CD4-positive, alpha-beta T cell treated with Interleukin-6 at 100 ng/mL for 8 hours (primary cell): Measurements from ENCODE around the gene SARDH.
A peak's percentile ranks its signal among the peaks of the same experiment; 100 is the strongest.

Experiments used
- DNase-seq: peaks from one replicate; pipeline ENCODE4 v3.0.0-alpha.2; 2020; ENCODE audit warnings: mixed read lengths, low spot score

The SARDH gene

DNA sequence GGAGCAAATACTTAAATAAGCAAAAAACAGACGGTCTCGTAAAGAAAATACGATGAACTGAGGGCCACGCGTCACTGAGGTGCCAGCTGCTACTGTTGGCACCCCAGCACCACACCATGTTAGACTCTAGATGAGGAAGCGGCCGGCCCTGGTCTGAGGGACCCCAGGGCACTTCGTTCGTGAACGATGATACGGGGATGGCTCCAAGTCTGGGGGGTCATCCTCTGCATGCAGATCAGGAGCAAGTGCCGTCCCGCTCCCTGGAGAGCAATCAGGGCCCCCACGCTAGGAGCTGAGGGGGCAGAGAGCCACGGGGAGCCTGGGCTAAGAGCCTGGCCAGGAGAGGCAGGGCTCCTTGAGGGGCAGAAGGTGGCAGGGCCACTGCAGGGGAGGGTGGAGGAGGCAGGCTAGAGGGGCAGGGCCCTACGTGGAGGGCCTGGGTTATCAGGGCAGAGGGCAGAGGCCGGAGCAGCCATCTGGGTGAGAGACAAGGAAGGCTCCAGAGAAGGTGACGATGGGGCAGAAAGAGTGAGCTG, 24.1 kb downstream of the SARDH start:
- DNase-seq: no peak

DNA sequence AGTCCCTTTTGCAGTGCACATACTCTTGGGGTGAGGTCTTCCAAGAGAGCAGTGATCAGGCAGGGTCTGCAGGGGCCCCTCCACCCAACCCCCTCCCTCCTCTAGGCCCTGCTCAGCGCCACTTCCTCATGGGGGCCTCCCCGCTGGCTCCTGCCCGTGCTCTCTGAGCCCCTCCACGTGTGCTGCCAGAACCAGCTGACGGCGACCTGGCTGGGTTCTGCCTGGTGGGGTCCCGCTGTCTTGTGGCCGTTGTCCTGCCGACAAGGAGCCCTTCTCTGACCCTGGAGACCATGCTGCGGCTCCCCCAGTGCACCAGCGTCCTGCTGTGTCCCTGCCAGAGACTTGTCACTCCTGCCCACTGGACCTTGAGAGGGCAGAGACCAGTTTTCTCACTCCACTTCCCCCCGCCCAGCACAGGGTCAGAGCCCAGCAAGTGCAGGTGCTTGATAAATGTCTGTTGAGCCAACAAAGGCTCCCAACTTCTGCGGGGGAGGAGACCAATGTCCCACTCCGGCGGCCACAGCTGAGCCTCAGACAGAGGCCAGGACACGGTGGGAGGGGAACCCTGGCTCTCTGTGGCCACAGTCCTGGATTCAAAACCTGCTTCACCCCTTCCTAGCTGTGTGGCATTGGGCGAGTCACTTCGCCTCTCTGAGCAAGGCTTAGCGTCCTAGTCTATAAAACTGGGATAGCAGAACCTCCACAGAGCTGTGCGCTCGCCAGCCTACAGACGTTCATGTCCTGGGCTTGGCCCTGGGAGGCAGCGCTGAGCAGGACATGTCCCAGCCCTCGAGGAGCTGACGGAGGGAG, 24.8 kb downstream of the SARDH start:
- DNase-seq: no peak

DNA sequence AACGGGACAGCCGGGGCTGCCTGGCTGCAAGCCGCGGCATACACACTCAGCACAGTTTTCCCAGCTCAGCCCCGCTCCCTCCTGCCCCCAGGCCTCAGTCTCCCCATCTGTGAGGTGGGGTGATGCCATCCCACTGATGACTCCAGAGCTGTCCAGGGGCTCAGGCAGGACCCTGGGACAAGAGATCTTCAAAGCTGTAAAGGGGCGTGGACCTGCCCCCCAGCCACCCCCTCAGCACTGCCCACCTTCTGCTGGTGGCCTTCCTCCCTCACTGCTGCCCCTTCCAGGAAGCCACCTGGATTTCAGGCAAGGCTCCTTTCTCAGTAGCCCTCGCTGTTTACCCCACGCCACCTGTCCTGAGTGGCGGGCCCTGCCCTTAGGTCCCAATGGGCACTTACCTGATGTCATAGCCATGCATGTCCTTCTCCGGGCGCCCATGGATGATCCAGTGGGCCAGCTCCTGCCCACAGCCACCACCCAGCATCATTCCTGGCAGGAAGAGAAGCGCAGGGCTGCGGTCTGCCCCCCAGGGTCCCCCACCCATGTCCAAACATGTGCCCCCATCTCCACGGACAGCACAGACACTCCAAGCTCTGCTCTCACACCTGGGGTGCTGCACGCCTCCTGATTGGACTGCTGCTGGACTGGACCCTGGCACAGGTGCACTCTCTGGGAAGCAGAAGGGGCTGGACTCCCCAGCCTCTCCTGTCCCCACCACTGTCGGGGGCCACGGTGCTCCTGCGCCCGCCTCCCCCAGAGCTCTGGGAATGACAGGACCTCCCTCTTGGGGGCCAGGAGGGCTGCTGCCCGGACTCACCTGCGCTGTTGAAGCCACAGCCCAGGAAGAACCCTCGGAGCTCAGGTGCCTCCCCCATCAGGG, 25.7 kb downstream of the SARDH start:
- DNase-seq: no peak

DNA sequence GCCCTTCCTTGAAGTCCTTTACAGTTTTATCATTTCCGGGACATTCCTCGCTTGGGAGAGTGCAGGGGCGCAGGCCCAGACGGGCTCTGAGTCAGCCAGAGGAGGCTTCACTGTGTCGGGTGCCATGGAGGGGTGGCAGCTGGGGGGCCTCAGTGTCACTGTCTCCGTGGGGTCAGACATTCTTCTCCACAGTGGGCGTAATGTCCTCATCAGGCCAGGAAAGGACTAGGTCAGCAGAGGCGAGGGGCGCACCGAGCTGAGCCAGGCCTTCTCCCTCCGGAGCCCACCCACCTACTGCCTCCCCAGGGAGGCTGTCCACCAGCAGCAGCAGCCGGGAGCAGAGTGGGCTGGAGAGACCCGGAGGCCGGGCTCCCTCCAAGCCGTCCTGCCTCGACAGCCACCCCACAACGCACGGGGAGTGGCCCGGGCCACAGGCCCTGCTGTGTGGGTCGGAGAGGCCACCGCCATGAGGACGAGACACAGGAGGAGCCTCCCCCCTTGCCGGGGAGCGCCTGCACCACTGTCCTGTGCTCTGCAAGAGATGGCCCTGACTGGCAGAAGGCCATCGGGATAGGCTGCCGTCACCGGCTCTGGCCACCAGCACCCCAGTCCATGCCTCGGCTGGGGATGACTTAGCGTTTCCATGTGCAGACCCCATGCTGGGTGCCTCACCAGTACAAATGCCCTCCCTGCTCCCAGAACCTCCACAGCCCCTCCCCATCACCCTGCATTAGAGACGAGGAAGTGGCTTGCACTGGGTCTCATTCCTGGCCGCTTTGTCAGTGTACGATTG, 26.5 kb downstream of the SARDH start:
- DNase-seq: no peak

DNA sequence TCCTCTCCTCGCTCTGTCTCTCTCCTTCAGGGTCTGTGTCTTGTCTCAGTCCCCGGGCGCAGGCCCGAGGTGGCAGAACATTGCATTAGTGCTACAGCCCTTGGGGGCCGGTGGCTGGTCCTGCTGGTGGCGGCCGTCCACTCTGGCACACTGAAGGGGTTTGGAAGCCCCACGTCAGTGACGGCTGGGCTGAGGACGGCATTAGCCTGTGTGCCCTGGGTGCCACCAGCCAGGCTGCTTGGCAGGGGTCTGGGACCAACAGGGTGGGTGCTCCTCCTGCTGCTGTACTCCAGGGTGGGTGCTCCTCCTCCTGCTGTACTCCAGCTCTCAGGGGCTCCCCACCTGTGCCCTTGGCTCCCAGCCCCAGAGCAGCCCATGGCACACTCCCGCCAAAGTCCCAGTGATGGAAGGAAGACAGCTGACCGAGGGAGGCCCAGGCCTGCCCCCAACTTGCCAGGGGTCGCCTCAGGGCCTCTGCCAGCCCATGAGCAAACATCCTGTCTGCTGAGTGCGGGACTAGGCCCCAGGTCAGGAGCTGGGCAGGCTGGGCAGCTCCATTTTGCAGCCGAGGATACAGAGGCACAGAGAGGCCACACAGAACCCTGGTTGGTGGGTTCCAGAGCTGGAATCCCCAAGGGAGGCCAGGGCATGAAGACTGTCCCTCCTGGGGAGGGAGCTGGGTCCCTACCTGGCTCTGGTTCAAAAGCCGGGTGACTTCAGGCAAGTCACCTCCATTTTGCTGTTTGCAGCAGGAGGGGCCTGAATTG, 27.3 kb downstream of the SARDH start:
- DNase-seq: no peak

DNA sequence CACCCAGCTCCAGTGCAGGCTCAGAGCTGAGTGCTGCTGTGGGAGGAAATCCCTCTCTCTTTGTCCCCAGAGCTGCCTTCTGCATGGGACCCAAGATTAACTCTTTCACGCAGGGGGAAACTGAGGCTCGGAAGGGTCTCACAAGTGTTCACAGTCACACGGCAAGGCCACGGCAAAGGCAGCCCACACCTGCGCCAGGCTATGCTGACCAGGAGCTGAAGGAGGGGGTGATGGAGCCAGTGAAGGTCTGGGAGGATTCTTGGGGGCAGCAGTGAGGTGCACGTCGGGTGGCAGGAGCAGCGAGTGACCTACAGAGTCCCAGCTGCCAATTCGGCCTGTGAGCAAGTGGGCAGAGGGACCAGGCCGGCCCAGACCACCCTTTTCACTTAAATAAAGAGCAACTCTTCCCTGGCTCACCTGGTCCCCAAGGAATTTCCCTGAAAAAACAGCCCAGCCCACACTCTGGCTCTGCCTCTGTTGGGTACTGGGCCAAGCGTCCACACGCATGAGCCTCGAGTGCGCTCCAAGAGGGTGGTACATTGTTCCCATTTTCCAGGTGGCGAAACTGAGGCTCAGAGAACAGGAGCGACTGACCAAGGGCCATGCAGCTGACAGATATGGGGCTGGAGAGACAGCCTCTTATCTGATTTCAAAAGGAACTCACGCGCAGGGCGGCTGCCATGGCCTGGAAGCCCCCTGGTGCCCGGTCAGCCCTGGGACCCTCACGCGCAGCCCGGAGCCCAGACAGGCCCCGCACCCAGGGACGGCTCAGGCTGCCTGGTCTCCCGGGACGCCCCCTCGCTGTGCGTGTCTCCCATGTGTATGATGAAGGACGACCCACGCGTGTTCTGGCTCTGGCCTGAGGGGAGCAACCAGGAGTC, 28.2 kb downstream of the SARDH start:
- no peak for DNase-seq

DNA sequence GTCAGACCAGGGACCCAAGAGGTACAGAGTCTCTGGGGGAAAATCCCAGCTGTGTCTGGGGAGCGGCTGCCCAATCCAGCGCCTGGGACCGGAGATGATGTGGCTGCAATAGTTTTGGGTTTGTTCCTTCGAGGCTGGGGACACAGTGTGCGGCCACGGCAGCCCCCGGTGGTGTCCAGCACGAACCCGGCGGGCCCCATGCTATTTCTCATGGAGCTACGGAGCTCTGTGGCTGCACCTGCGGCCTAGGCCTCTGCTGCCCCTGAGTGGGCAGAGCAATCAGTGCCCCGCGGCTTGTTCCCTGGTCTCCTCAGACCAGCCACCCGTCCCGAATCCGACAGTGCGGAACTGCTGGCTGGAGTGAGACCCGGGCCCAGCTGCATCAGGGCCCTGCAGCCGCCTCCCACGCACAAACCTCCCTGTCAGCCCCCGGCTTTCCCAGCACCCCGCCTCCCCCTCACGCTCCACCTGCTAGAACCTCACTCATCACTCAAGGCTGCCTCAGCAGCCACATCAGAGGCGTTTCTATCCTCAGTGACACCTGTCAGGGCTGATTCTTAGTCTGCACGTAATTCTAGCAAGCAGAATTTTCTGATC, 29.0 kb downstream of the SARDH start:
- peak; percentile 74 for DNase-seq

DNA sequence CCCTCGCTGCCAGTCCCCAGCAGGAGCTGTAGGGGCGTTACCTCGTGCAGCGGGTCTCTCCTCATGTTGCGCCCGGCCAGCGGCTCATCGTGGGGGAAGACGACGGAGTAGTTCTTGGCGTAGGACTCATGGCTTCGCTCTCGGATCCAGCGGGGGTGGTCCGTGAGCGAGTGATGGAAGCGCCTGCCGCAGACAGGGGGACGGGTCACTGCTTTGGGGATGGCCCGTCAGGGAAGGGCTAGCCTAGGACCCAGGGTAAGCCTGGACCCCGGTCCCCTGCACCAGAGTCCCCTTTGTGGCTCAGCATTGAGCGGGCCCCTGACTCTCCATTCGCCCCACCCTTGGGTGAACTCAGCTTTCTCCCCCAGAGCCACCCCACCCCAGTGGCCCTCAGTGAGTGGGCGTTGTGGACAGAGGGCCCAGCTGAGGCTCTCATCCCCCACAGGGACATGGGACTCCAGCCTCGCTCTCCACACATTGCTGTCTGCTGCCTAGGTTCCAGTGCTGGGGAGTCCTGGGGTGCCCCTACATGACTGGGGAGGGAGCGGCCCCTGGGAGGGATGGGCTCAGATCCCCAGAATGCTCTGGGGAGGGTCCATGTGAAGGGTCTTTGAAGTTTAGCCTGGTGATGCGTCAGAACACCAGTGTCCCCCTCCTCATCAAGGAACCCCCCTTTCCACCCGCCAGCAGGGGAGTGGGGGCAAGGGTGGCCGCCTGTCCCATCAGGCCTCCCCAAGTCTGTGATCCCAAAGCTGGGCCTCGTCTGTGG, 29.7 kb downstream of the SARDH start:
- no peak for DNase-seq

DNA sequence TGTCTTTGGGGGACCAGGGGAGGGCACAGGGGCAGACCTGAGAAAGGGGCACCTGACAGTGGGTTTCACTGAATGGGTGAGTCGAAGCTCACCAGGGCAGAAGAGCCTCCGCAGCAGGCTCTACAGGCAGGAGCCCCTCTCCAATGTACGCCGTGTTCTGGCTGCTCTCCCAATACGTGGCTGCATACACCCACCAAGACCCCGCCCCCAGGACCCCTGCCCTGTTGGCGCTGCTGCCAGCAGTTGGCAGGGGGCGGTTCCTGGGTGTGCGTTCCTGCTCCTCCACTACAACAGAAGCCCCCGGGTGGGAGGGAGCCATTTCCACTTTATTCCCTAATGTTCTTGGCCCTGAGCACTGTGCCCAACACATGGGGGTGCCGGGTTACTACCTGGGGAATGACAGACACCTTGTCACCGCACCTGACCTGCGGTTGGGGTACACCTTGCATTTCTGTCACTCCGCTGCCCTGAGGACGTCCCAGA, 30.3 kb downstream of the SARDH start:
- DNase-seq: no peak

DNA sequence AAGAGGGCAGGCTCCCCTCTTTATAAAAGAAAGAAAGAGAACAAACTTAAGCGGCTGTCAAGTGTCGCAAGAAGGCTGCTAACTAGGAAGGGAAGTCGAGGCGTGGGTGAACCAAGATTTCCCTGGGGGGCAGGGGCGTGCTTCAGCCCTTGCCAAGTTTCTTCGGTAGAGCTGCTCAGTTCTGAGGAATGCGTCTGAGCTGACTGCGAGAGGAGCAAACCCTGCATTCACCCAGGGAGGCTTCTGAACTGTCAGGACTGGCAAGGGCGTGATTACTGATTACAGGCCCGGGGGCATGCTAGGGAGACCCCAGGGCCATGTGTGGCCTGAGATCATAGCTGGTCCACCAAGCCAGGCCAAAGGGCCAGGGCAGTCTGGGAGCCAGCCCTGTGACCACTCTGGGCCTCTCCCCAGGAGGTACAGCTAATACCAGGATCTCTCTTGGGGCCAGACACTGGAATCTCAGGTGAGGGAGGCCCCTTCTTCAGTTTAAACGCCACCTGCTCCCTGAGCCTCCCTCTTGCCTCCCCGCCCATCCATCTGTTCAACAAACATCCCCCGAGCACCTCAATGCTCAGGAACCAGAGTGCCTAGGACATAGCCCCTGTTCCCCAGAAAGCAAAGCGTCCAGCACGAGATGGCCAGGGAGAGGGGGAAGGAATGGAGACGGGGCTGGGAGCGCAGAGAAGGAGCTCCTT, 30.9 kb downstream of the SARDH start:
- no peak for DNase-seq

DNA sequence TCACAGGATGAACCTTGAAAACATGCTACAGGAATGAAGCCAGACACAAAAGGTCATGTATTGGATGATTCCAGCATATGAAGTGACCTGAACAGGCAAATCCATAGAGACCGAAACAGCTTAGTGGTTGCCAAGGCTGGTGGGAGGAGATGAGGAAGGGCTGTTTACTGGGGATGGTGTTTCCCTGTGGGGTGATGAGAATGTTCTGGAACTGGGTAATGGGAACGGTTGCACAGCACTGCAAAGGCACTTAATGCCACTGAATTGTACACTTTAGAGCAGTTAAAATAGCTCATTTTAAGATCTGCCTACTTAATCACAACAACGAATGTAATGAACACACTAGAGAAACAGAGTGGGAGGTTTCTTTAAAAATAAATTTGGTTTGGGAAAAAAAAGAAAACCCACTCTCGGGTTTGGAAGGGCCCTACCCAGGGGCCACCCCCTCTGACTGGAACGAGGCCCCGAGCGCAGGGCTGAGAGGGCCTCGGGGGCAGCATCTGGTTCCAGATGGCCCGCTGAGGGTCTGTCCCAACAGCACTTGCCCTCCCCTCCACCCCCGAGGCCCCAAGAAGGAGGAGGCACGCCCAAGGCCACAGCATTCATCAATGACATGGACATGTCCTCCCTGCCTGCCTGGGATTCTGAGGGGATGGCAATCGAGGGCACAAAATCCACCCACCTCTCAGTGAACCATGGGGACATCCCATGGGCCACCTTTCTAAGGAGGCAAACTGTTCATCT, 31.7 kb downstream of the SARDH start:
- DNase-seq: no peak

DNA sequence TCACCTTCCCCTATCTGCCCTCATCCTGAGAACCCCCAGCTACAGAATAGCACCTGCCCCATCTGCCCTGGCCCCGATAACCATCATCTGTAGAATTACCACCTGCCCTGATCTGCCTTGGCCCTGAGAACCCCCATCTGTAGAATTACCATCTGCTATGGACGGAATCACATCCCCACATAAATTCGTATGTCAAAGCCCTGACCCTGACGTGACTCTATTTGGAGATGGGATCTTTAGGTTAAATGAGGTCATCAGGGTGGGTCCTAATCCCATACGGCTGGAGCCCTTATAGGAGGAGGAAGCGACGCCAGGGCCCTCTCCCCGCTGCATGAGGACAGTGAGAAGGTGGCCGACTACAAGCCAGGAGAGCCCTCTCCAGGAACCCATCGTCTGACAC, 32.6 kb downstream of the SARDH start:
- DNase-seq: no peak

DNA sequence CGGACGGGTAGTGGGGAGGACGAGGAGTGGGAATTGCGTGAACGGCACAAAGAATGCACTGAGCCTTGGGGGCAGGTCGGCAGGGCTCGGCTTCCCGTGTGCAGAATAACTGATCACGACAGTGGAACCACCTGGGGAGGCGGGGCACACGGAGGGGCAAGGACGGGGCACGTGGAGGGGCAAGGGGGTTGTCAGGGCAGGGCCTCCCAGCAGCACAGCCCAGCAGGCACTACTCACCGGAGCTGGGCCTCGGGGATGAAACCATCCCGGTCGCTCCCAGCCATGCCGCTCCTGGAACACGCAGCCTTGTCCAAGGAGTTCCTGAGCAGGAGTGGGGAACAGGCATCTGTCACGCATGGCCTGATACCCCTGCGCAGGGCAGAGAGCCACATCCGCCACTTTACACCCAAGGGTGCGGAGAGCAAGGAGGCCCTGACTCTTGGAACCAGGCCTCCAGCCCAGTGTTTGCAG, 33.4 kb downstream of the SARDH start:
- no peak for DNase-seq

DNA sequence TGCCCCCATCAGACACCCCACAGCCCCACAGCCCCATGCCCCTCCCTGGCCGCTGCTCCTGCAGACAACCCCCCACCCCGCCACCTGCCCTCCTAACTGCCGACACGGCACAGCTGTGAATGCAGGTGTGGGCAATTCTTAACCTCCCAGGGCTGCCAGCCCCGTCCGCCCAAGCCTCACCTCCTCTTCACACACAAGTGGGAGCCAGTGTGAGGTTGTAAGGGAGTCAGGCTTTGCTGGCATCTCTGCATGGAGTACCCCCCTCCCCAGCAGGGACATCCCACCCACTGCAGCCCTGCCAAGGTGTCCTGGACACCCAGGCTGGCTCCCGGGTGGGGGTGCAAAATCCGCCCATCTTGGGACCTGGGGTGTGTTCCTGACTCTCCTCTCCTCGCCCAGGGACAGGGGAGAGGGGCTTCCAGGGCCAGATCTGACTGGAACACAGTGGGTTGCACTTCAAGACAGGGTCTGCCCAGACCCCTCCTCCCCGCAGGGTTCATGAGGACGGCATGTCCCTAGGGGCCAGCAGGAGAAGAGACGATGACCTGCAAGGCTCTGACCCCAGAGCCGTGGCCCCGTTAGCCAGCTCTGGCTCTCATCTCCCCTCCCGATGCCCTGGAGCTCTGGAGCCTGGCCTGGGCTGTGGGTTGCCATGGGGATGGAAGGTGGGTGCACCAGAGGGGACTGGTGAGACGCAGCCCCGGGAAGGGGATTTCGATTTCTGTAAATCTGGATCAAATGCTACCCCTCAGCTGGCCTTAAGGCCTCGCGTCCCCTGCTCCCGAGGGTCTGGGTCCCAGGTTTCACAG, 34.4 kb downstream of the SARDH start:
- no peak for DNase-seq

DNA sequence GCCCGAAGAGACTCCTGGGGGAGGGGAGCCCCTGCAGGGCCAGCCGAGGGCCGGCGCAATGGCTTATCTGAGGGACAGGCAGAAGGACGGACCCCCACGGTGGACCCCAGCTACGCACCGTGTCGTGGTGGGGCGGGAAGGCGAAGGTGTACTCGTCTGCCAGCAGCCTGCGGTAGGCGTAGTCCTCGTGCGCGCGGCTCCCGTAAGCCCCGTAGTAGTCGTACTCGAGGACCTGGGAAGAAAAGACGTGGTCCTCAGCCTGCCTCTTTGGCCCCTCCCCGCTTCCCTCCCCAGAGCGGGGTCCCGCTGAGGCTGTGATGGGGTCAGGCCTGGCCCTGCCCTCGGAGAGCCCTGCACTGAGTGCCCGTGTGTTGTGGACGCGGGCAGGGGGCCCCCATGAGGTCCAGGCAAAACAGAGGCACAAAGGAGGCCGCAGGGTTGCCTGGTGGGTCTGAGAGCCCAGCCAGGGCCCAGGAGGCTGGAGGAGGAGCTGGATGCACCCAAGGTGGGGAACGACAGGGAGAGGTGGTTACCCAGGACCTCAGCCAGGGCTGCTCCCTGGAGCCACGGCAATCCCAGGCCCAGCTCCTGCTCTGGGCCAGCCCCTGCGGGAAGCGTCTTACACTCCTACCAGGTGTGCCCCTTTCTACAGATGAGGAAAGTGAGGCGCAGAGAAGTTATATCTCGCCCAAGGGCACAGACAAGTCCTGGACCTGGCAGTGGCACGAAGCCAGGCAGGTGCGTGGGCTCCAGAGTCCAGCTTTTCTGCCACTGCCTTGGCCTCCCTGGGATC, 35.2 kb downstream of the SARDH start:
- DNase-seq: no peak
